HL-60/S4 treated with retinoic acid at 250 ng/mL for 4 days and 3 days (cell line): Measurements from ENCODE around the gene EPHA4.

Source experiments
- in situ Hi-C: fragments of 300-500 bp; cut with MboI; formaldehyde crosslinking; loops from 2 replicates; pipeline ENCODE4 v1.7.0; 2022; ENCODE audit warnings: low sequenced_read_pairs

The EPHA4 gene

DNA sequence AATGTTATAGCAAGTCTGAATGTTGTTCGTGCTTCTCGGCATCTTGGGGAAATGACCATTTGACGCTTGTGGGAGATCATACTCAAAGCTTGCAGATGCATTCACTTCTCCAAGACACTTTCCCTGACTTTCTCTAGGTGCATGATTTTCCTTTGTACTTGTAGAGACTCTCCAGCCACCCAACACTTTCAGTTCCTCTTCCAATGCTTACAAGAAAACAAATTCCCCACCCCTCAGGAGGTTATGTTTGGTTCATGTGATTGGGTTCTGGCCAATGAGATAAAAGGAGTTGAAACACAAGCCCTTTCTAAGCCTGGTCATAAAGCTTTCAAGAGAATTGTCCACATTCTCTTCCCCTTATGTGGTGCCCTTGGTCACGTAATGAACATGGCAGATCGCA, 156.3 kb downstream of the EPHA4 start:
- in situ Hi-C loops = no loop called here

GRCh38 chr2:221412978-221413377, 159.1 kb downstream of the EPHA4 start:
- in situ Hi-C loops = no loop called here

GRCh38 chr2:221410487-221410886, 161.6 kb downstream of the EPHA4 start:
- in situ Hi-C loops = no loop called here

DNA sequence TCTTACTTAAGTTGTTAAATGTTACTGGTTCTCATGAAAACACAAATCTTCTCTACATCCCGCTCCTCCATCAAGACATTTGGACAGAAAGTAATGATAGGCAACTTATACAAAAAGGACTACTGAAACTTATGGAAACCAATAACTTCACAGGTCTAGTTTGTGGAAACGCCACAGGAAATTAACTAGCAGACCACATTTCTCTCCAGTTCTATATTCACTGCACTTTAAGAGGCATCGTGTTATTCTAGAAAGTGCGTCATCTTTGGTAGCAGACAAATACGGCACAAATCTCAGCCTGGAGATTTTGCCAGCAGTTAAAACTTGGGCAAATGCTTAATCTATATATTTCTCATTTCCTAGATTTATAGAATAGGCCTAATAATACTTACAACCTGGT, 164.3 kb downstream of the EPHA4 start:
- in situ Hi-C loops = no loop called here

DNA sequence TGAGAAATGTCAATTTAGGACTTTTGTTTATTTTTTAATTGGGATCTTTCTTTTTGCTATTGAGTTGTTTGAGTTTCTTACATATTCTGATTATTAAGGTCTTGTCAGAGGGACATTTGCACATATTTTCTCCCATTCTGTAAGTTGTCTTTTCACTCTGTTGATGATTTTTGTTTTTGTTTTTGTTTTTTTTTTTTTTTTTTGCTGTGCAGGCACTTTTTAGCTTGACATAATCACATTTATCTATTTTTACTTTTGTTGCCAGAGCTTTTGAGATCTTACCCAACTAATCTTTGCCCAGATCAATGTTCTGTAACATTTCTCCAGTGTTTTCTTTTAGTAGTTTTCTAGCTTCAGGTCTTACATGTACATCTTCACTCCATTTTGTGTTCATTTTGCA, 166.6 kb downstream of the EPHA4 start:
- in situ Hi-C loops = no loop called here

DNA sequence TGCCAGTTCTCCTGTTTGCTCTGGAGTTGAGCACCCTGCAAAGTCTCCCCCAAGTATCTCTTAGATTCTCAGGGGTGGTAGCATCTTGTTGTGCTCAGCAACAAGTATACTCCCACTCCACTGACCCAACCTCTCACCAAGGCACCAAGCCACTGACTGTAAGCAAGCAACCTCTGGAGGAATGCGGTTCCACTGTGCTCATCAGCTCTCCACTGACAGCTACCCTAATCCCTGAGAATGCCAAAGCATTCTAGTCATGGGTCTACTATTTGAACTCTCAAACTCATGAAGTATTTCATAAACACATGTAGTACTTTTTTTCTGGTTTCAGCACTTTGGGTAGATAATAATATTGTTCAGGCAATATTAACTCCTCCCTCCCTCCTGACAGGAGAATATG, 170.0 kb downstream of the EPHA4 start:
- in situ Hi-C loops = no loop called here

GRCh38 chr2:221400411-221400810, 171.7 kb downstream of the EPHA4 start:
- in situ Hi-C loops = no loop called here

GRCh38 chr2:221399183-221399582, 172.9 kb downstream of the EPHA4 start:
- in situ Hi-C loops = no loop called here

GRCh38 chr2:221397187-221397586, 174.9 kb downstream of the EPHA4 start:
- in situ Hi-C loops = no loop called here

- in situ Hi-C loops = no loop called here
Observed at GRCh38 chr2:221392228-221392881, 179.7 kb downstream of the EPHA4 start.

DNA sequence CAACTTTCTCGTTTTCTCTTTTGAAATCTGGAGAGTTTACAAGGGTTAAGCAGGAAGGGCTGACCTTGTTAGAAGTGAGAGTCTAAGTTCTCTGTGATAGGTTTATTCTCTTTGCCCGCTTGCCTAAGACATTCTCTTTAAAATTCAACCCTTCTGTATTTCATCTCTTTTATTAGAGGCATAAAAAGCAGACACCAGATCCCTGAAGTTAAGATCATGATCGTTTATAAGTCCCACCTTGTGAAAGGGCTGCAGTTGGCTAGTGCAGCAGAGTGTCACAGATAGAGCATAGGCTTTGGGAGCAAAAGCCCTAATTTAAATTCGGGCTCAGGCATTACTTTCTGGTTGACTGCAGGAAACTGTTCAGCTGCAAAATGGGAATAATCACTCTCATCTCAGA, 181.2 kb downstream of the EPHA4 start:
- in situ Hi-C loops = no loop called here

DNA sequence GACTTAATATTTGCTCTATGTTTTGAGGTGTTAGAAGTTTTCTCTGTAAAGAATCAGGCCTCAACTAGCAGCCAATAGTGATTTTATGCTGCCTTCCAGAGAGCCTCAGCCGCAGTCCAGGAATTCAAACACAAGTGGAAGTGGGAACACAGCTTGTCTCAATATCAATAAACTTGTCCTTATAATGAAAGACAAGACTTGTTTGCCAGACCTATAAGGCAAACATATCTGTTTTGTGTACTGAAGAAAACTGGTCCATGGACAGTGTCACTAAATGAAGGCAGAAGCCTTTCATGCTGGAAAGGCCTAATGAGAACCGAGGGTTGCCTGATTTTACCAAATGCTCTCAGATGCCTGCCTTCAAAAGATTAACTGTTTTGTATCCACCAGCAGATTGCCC, 182.2 kb downstream of the EPHA4 start:
- in situ Hi-C loops = no loop called here

DNA sequence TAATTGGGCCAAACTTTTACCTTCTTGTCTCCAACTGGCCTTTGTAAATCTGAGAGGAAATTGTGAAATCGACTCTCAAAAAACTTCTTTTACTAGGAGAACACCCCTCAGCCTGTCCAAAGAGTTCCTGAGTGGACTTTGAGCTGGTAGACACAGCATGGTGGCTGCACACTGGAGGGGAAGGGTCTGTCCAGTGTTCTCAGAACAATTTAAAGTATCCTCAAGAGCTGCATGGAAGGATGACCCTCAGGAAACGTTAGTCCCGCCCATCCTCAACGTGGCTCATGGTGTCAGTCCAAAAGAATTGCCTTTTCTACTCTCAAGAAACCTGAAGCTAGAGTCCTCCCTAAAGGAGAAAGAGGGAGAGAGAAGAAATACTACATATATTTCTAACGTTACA, 182.7 kb downstream of the EPHA4 start:
- in situ Hi-C loops = no loop called here

GRCh38 chr2:221388891-221389290, 183.2 kb downstream of the EPHA4 start:
- in situ Hi-C loops = no loop called here

DNA sequence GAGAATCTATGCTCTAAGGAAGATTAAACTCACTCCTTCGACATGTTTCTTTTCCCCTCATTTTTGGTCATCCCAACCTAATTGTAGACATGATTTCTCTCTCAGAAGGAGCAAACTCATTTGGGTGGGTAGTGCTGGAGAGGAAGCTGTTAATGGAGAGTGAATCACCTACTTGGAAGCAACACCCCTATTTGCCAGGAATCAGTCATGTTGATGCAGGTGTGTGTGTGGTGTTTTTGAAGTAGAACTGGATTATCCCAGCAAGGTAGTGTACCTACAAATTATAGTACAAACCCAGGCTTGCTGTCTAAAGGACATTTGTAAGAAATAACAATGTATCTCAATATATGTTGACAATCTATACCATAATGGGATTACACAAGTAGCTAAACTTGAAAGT, 186.4 kb downstream of the EPHA4 start:
- in situ Hi-C loops = no loop called here

DNA sequence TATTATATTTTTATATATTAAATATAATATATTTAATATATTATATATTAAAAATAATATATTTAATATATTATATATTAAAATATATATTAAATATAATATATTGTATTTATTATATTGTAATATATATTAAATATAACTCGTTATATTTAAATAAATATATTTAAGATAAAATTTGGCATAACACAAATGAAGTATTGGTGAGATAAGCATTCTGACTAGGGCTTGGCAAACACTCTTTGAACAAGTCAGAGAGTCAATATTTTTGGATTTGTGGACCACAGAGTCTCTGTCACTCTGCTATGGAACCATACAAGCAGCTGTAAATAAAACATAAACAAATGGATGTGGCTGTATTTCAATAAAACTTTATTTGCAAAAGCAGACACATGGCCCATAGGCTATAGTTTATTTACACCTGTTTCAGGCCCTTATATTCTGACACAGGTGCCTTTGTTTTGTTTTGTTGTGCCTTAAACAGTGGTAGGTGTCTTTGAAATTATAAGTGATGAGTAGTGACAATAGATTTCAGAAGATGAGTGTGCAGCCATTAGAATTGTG, 190.1 kb downstream of the EPHA4 start:
- in situ Hi-C loops = no loop called here

DNA sequence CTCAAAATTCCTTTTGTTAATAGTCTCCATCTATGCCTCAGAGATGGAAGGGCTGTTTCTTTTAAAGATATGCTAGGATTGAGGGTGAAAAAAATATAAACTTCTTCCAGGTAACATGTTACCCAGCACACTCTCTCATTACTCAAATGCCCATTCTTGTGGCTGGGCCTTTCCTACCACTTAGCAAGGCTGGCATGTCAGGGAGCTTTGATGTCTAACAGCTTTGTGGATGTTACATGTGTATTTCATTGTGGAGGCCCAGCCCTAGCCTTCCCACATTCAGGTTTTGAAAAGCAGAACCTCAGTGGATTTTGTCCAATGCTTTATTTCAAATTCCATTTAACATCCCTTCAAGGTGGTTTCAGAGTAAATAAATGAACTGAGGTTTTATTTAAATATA, 191.4 kb downstream of the EPHA4 start:
- in situ Hi-C loops = no loop called here

GRCh38 chr2:221380062-221380461, 192.0 kb downstream of the EPHA4 start:
- in situ Hi-C loops = no loop called here

DNA sequence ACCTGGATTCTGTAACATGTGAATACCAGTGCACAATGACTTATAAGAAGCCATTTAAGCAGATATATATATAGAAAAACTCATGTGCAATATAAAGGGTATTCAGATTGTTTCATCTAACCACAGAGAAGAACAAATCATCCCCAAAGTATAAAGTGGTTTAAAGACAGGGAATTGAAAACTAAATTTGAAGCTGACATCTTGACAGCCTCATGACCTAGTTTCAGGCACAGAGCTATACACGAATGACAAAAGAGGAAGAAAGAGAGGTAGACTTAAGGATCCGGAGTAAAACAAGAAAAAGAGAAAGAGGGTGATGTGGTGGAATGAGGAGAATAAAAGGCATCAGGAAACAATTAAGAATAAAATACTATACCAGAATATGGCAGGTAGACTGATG, 194.5 kb downstream of the EPHA4 start:
- in situ Hi-C loops = no loop called here

- in situ Hi-C loops = no loop called here
Observed at GRCh38 chr2:221377066-221377465, 195.0 kb downstream of the EPHA4 start.

DNA sequence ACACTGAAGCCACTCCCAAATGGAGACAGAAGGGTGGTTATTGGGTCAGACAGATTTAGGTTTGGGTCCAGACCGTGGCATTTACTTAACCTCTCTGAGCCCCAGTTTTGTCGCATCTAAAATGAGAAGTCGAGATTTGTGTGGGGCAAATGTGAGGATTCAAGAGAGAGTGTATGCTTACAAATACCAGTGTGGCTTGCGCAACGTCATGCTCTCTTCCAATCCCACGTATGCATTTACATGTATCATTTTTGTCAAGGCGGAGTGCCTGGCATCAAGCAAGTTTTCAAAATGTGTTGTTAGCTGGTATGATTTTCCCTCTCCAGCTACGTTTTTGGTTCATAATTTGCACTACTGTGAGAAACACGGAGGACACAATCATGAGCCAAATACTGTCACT, 197.9 kb downstream of the EPHA4 start:
- in situ Hi-C loops = no loop called here

- in situ Hi-C loops = no loop called here
Observed at GRCh38 chr2:221372907-221373306, 199.2 kb downstream of the EPHA4 start.
